Activated T-helper 1 cell treated with anti-CD3 and anti-CD28 coated beads, Interleukin-12 subunit alpha, Interleukin-12 subunit beta, Interleukin-2, Interleukin-4 antibody, amounts not matched to agents 30 ng/mL and 10 ng/mL and 1 ng/mL, durations not matched to agents 14 hours and 24 hours and 36 hours (primary cell): ENCODE data around the gene RNU6-1. TPM values are rescaled to one million over a fixed set of nuclear protein-coding genes. Genes with fewer than 3 reads are reported as not detected.

Experiments
- DNase-seq: peaks from one replicate; pipeline ENCODE4 v3.0.0; 2021; ENCODE audit warnings: low spot score
- H3K27ac Mint-ChIP-seq: one replicate; pipeline ENCODE4 v1.8.0; 2021; ENCODE audit warnings: mild to moderate bottlenecking, mixed read lengths
- H3K27me3 Mint-ChIP-seq: one replicate; pipeline ENCODE4 v1.8.0; 2022; ENCODE audit warnings: mild to moderate bottlenecking, moderate library complexity, mixed read lengths; ENCODE audit not compliant: insufficient read depth
- H3K36me3 Mint-ChIP-seq: one replicate; pipeline ENCODE4 v1.8.0; 2021; ENCODE audit warnings: low read depth, mixed read lengths
- H3K4me1 Mint-ChIP-seq: one replicate; pipeline ENCODE4 v1.8.0; 2021; ENCODE audit warnings: low read depth, mixed read lengths
- H3K4me3 Mint-ChIP-seq: one replicate; pipeline ENCODE4 v1.8.0; 2021; ENCODE audit warnings: mild to moderate bottlenecking, moderate library complexity, mixed read lengths
- H3K9me3 Mint-ChIP-seq: one replicate; pipeline ENCODE4 v1.8.0; 2021; ENCODE audit warnings: mixed read lengths
- intact Hi-C: fragments of 100-400 bp; cut with micrococcal nuclease; formaldehyde crosslinking; loops from one replicate; pipeline ENCODE4 v1.15.1; 2024
- total RNA-seq: library from RNA; stranded (reverse); gene quantifications from 2 replicates; pipeline ENCODE4 v1.2.3, GENCODE V29; 2022

RNU6-1 gene
- total RNA-seq, 1 donor from 2014 or later, result not detected

GRCh38 chr15:67820122-67820991 is 19.5 kb downstream of the RNU6-1 start:
- Mint-ChIP-seq H3K4me3 (no peak overlapping the region), H3K27ac (no peak overlapping the region), H3K9me3 (no peaks in the 10 kb centered on the region), H3K36me3 (peaks cover 7% of the 10 kb centered on the region), H3K4me1 (peaks cover 10% of the 10 kb centered on the region), H3K27me3 (peaks cover 79% of the 10 kb centered on the region)
- intact Hi-C loops, result loop anchor here (2.0 to 5.0 kb wide), 3 partner anchors 14 to 298 kb away; partner anchors contain the start of gene C15orf61
- DNase-seq, result no peak

- intact Hi-C loops, result loop anchor here (2.0 to 5.0 kb wide), 3 partner anchors 15 to 297 kb away; partner anchors contain the start of gene C15orf61
- Mint-ChIP-seq H3K27me3 (peaks cover 76% of the 10 kb centered on the region), H3K9me3 (no peaks in the 10 kb centered on the region), H3K36me3 (peaks cover 7% of the 10 kb centered on the region), H3K4me1 (peaks cover 10% of the 10 kb centered on the region), H3K4me3 (no peak overlapping the region), H3K27ac (no peak overlapping the region)
- no peak for DNase-seq
Observed at GRCh38 chr15:67819636-67820035, 20.2 kb downstream of the RNU6-1 start.

- Mint-ChIP-seq H3K27ac (no peak overlapping the region), H3K9me3 (no peaks in the 10 kb centered on the region), H3K27me3 (peaks cover 64% of the 10 kb centered on the region), H3K4me3 (no peak overlapping the region), H3K36me3 (no peaks in the 10 kb centered on the region), H3K4me1 (peaks cover under 1% of the 10 kb centered on the region)
- DNase-seq, result no peak
- intact Hi-C loops, result no loop called here
Observed at GRCh38 chr15:67818464-67818863, 21.4 kb downstream of the RNU6-1 start.

GRCh38 chr15:67816668-67817067 is 23.2 kb downstream of the RNU6-1 start:
- Mint-ChIP-seq H3K4me1 (no peaks in the 10 kb centered on the region), H3K27me3 (peaks cover 58% of the 10 kb centered on the region), H3K4me3 (no peak overlapping the region), H3K27ac (no peak overlapping the region), H3K9me3 (no peaks in the 10 kb centered on the region), H3K36me3 (no peaks in the 10 kb centered on the region)
- no peak for DNase-seq
- intact Hi-C loops, result no loop called here

GRCh38 chr15:67815036-67815592 is 24.7 kb downstream of the RNU6-1 start:
- DNase-seq, result no peak
- H3K27me3 Mint-ChIP-seq, result peaks cover 42% of the 10 kb centered on the region
- no peak overlapping the region for H3K27ac Mint-ChIP-seq
- no peaks in the 10 kb centered on the region for H3K36me3 Mint-ChIP-seq
- intact Hi-C loops, result no loop called here
- H3K4me1 Mint-ChIP-seq, result no peaks in the 10 kb centered on the region
- no peaks in the 10 kb centered on the region for H3K9me3 Mint-ChIP-seq
- H3K4me3 Mint-ChIP-seq, result no peak overlapping the region

GRCh38 chr15:67813104-67813634 is 26.7 kb downstream of the RNU6-1 start:
- H3K4me1 Mint-ChIP-seq, result no peaks in the 10 kb centered on the region

GRCh38 chr15:67812241-67812644 is 27.6 kb downstream of the RNU6-1 start:
- DNase-seq, result no peak
- intact Hi-C loops, result no loop called here
- Mint-ChIP-seq H3K4me1 (no peaks in the 10 kb centered on the region), H3K4me3 (no peak overlapping the region), H3K36me3 (no peaks in the 10 kb centered on the region), H3K27ac (no peak overlapping the region), H3K9me3 (no peaks in the 10 kb centered on the region), H3K27me3 (peaks cover 25% of the 10 kb centered on the region)

More at GRCh38 chr15:67813104-67813634, 26.7 kb downstream of the RNU6-1 start:
- intact Hi-C loops, result no loop called here
- Mint-ChIP-seq H3K9me3 (no peaks in the 10 kb centered on the region), H3K4me3 (no peak overlapping the region), H3K27me3 (peaks cover 28% of the 10 kb centered on the region), H3K36me3 (no peaks in the 10 kb centered on the region), H3K27ac (no peak overlapping the region)
- no peak for DNase-seq

GRCh38 chr15:67809866-67810265 is 30.0 kb downstream of the RNU6-1 start:
- Mint-ChIP-seq H3K4me1 (no peaks in the 10 kb centered on the region), H3K9me3 (no peaks in the 10 kb centered on the region)
- no peak for DNase-seq

GRCh38 chr15:67809441-67809840 is 30.4 kb downstream of the RNU6-1 start:
- intact Hi-C loops, result no loop called here
- Mint-ChIP-seq H3K27me3 (peaks cover 6% of the 10 kb centered on the region), H3K9me3 (no peaks in the 10 kb centered on the region), H3K4me1 (no peaks in the 10 kb centered on the region), H3K4me3 (no peak overlapping the region), H3K27ac (no peak overlapping the region), H3K36me3 (no peaks in the 10 kb centered on the region)
- no peak for DNase-seq

More at GRCh38 chr15:67809866-67810265, 30.0 kb downstream of the RNU6-1 start:
- peaks cover 6% of the 10 kb centered on the region for H3K27me3 Mint-ChIP-seq
- H3K4me3 Mint-ChIP-seq, result no peak overlapping the region
- H3K36me3 Mint-ChIP-seq, result no peaks in the 10 kb centered on the region
- intact Hi-C loops, result no loop called here
- H3K27ac Mint-ChIP-seq, result no peak overlapping the region

GRCh38 chr15:67808821-67809220 is 31.0 kb downstream of the RNU6-1 start:
- Mint-ChIP-seq H3K27ac (no peak overlapping the region), H3K4me3 (no peak overlapping the region), H3K4me1 (no peaks in the 10 kb centered on the region), H3K9me3 (no peaks in the 10 kb centered on the region), H3K27me3 (peaks cover 6% of the 10 kb centered on the region), H3K36me3 (no peaks in the 10 kb centered on the region)
- DNase-seq, result no peak
- intact Hi-C loops, result no loop called here

- H3K9me3 Mint-ChIP-seq, result no peaks in the 10 kb centered on the region
- intact Hi-C loops, result no loop called here
- H3K27ac Mint-ChIP-seq, result no peak overlapping the region
- H3K4me3 Mint-ChIP-seq, result no peak overlapping the region
- no peaks in the 10 kb centered on the region for H3K36me3 Mint-ChIP-seq
- peaks cover 6% of the 10 kb centered on the region for H3K27me3 Mint-ChIP-seq
- no peaks in the 10 kb centered on the region for H3K4me1 Mint-ChIP-seq
- DNase-seq, result no peak
Observed at GRCh38 chr15:67807836-67808235, 32.0 kb downstream of the RNU6-1 start.

GRCh38 chr15:67807141-67807540 is 32.7 kb downstream of the RNU6-1 start:
- H3K9me3 Mint-ChIP-seq, result no peaks in the 10 kb centered on the region
- no peaks in the 10 kb centered on the region for H3K36me3 Mint-ChIP-seq

GRCh38 chr15:67806536-67806935 is 33.3 kb downstream of the RNU6-1 start:
- Mint-ChIP-seq H3K9me3 (no peaks in the 10 kb centered on the region), H3K4me3 (no peak overlapping the region), H3K36me3 (no peaks in the 10 kb centered on the region), H3K27ac (no peak overlapping the region), H3K27me3 (no peaks in the 10 kb centered on the region), H3K4me1 (no peaks in the 10 kb centered on the region)
- intact Hi-C loops, result no loop called here
- DNase-seq, result no peak

More at GRCh38 chr15:67807141-67807540, 32.7 kb downstream of the RNU6-1 start:
- intact Hi-C loops, result no loop called here
- Mint-ChIP-seq H3K27me3 (peaks cover under 1% of the 10 kb centered on the region), H3K4me3 (no peak overlapping the region), H3K4me1 (no peaks in the 10 kb centered on the region), H3K27ac (no peak overlapping the region)
- DNase-seq, result no peak
